SK-N-SH treated with all-trans-retinoic acid at 6 μM for 48 hours (cell line): ENCODE measurements around the gene ERFE.

ENCODE experiments used
- ATAC-seq: fragments of 200-7000 bp; cut with Tn5 transposase; 3 replicates; pipeline ENCODE4 v1.9.1; 2020; ENCODE audit warnings: mild to moderate bottlenecking, moderate library complexity
- BACH2 ChIP-seq: fragments of 250-450 bp; sonication (Bioruptor Pico); IDR thresholded peaks from 2 replicates; pipeline ENCODE4 v1.9.0; 2021; ENCODE audit warnings: mild to moderate bottlenecking, borderline replicate concordance
- CSDC2 ChIP-seq: fragments of 250-450 bp; sonication (Bioruptor Pico); IDR thresholded peaks from 2 replicates; pipeline ENCODE4 v1.5.0; 2020; ENCODE audit warnings: mild to moderate bottlenecking, moderate library complexity
- GLIS3 ChIP-seq: fragments of 250-450 bp; sonication (Bioruptor Pico); IDR thresholded peaks from 2 replicates; pipeline ENCODE4 v1.5.0; 2020; ENCODE audit warnings: mild to moderate bottlenecking, moderate library complexity
- ISL1 ChIP-seq: fragments of 250-450 bp; sonication (Bioruptor Pico); IDR thresholded peaks from 2 replicates; pipeline ENCODE4 v2.1.2; 2022; ENCODE audit warnings: mild to moderate bottlenecking, moderate library complexity
- PATZ1 ChIP-seq: fragments of 250-450 bp; sonication (Bioruptor Pico); IDR thresholded peaks from 2 replicates; pipeline ENCODE4 v1.8.0; 2020; ENCODE audit warnings: mild to moderate bottlenecking, moderate library complexity, borderline replicate concordance
- POU6F1 ChIP-seq: fragments of 250-450 bp; sonication (Bioruptor Pico); IDR thresholded peaks from 2 replicates; pipeline ENCODE4 v1.8.0; 2021; ENCODE audit warnings: low read depth, mild to moderate bottlenecking, moderate library complexity, borderline replicate concordance
- PPARA ChIP-seq: fragments of 250-450 bp; sonication (Bioruptor Pico); IDR thresholded peaks from 2 replicates; pipeline ENCODE4 v1.5.0; 2020; ENCODE audit warnings: mild to moderate bottlenecking, borderline replicate concordance
- RARB ChIP-seq: fragments of 250-450 bp; sonication (Bioruptor Pico); IDR thresholded peaks from 2 replicates; pipeline ENCODE4 v1.8.0; 2021; ENCODE audit warnings: mild to moderate bottlenecking, moderate library complexity
- SNAI2 ChIP-seq: fragments of 250-450 bp; sonication (Bioruptor Pico); IDR thresholded peaks from 2 replicates; pipeline ENCODE4 v1.5.0; 2020; ENCODE audit warnings: mild to moderate bottlenecking, moderate library complexity
- ZC3H10 ChIP-seq: fragments of 250-450 bp; sonication (Bioruptor Pico); IDR thresholded peaks from 2 replicates; pipeline ENCODE4 v1.5.1; 2021; ENCODE audit warnings: mild to moderate bottlenecking, moderate library complexity
- ZFP3 ChIP-seq: fragments of 250-450 bp; sonication (Bioruptor Pico); IDR thresholded peaks from 2 replicates; pipeline ENCODE4 v1.5.0; 2020; ENCODE audit warnings: mild to moderate bottlenecking, moderate library complexity
- ZFP30 ChIP-seq: fragments of 450-650 bp; formaldehyde crosslinking; IDR thresholded peaks from 2 replicates; pipeline ENCODE4 v1.5.0; 2022; ENCODE audit warnings: mild to moderate bottlenecking, moderate library complexity
- ZNF565 ChIP-seq: fragments of 450-650 bp; formaldehyde crosslinking; conservative IDR thresholded peaks from 2 replicates; pipeline ENCODE4 v1.5.0; 2020; ENCODE audit warnings: low read depth, mild to moderate bottlenecking, moderate library complexity
- ZNF70 ChIP-seq: fragments of 450-650 bp; formaldehyde crosslinking; IDR thresholded peaks from 2 replicates; pipeline ENCODE4 v1.5.0; 2020; ENCODE audit warnings: mild to moderate bottlenecking, moderate library complexity
- ZNF8 ChIP-seq: fragments of 450-650 bp; formaldehyde crosslinking; IDR thresholded peaks from 2 replicates; pipeline ENCODE4 v1.5.0; 2020; ENCODE audit warnings: mild to moderate bottlenecking, moderate library complexity
- TF ChIP-seq, protein P1 (sequence below): fragments of 250-450 bp; sonication (Bioruptor Pico); IDR thresholded peaks from 2 replicates; pipeline ENCODE4 v1.5.1; 2020; ENCODE audit warnings: low read depth, mild to moderate bottlenecking, moderate library complexity
- TF ChIP-seq, protein P2 (sequence below): fragments of 250-450 bp; sonication (Bioruptor Pico); IDR thresholded peaks from 2 replicates; pipeline ENCODE4 v1.5.1; 2021; ENCODE audit warnings: mild to moderate bottlenecking, moderate library complexity
- TF ChIP-seq, protein P3 (sequence below): fragments of 250-450 bp; sonication (Bioruptor Pico); IDR thresholded peaks from 2 replicates; pipeline ENCODE4 v1.5.0; 2020; ENCODE audit warnings: mild to moderate bottlenecking, moderate library complexity

ERFE gene

DNA sequence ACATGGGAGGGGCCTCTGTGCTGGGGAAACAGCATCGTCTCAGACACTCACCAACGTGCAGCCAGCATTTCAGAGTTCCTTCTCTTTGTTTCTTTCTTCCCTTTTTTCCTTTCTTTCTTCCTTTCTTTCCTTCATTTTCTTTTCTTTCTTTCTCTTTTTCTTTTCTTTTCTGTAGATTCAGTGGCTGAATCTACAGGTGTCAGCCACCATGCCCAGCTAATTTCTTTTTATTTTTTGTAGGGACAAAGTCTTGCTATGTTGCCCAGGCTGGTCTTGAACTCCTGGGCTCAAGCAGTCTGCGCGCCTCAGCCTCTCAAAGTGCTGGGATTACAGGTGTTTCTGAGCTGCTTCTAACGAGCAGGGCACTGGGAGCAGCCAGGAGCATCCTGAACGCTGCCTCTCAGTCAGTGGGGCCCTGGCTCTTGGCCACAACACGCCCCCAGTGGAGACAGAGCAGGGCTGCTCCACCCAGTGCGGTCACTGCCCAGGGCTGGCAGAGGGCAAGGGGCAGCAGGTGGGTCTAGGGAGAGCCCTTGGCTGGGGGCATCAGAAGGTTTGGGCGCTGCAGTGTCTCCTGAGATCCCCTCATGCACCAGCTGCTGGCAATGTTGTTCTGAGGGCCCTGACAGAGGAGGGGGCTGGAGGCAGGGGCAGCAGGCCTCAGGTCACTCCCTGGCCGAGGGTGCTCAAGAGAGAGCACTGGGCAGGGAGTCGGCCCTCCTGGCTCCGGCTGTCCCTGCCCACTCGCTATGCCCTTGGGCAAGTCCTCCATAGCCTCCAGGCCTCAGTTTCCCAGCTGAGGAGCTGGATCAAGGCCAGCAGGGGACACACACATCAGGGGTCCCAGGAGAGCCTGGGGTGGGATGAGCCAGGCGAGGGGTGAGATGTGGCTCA is 25.0 kb upstream of the ERFE start (continued):
- no peak for TF ChIP-seq POU6F1 (CRISPR knock-in tag)
- no peak for TF ChIP-seq ZC3H10 (CRISPR knock-in tag)
- no peak for TF ChIP-seq ZNF565 (CRISPR knock-in tag)
- TF ChIP-seq GLIS3 (CRISPR knock-in tag), result no peak

DNA sequence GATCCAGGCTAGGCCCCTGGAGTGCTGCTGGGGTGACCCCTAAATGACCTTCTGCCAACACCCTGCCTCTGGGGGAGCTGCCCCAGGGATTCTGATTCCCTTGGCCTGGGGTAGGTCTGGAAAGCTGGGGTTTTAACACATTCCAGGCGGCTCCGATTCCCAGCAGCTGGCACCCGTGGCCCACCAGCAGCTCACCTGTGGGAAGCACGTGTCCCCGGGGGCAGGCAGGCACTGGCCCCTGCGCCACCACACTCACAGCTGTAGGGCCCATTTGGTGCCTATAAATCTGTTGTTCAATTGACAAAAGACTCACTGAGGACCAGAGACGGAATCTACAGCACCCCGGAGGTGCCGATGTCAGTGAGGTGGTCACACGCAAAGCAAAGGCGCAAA is 24.4 kb upstream of the ERFE start:
- no peak for ATAC-seq
- TF ChIP-seq POU6F1 (CRISPR knock-in tag) (no peak), RARB (CRISPR knock-in tag) (no peak), ZNF565 (CRISPR knock-in tag) (no peak), ZFP3 (CRISPR knock-in tag) (no peak), ZC3H10 (CRISPR knock-in tag) (no peak), PPARA (CRISPR knock-in tag) (no peak), ISL1 (no peak), CSDC2 (CRISPR knock-in tag) (no peak), SNAI2 (no peak), GLIS3 (CRISPR knock-in tag) (no peak), BACH2 (CRISPR knock-in tag) (no peak), ZNF70 (CRISPR knock-in tag) (no peak), ZNF8 (CRISPR knock-in tag) (no peak), PATZ1 (CRISPR knock-in tag) (no peak)
- TF ChIP-seq, protein P1, sequence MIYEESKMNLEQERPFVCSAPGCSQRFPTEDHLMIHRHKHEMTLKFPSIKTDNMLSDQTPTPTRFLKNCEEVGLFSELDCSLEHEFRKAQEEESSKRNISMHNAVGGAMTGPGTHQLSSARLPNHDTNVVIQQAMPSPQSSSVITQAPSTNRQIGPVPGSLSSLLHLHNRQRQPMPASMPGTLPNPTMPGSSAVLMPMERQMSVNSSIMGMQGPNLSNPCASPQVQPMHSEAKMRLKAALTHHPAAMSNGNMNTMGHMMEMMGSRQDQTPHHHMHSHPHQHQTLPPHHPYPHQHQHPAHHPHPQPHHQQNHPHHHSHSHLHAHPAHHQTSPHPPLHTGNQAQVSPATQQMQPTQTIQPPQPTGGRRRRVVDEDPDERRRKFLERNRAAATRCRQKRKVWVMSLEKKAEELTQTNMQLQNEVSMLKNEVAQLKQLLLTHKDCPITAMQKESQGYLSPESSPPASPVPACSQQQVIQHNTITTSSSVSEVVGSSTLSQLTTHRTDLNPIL, result no peak
- TF ChIP-seq, protein P2, sequence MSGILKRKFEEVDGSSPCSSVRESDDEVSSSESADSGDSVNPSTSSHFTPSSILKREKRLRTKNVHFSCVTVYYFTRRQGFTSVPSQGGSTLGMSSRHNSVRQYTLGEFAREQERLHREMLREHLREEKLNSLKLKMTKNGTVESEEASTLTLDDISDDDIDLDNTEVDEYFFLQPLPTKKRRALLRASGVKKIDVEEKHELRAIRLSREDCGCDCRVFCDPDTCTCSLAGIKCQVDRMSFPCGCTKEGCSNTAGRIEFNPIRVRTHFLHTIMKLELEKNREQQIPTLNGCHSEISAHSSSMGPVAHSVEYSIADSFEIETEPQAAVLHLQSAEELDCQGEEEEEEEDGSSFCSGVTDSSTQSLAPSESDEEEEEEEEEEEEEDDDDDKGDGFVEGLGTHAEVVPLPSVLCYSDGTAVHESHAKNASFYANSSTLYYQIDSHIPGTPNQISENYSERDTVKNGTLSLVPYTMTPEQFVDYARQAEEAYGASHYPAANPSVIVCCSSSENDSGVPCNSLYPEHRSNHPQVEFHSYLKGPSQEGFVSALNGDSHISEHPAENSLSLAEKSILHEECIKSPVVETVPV (CRISPR knock-in tag), result no peak
- TF ChIP-seq, protein P3, sequence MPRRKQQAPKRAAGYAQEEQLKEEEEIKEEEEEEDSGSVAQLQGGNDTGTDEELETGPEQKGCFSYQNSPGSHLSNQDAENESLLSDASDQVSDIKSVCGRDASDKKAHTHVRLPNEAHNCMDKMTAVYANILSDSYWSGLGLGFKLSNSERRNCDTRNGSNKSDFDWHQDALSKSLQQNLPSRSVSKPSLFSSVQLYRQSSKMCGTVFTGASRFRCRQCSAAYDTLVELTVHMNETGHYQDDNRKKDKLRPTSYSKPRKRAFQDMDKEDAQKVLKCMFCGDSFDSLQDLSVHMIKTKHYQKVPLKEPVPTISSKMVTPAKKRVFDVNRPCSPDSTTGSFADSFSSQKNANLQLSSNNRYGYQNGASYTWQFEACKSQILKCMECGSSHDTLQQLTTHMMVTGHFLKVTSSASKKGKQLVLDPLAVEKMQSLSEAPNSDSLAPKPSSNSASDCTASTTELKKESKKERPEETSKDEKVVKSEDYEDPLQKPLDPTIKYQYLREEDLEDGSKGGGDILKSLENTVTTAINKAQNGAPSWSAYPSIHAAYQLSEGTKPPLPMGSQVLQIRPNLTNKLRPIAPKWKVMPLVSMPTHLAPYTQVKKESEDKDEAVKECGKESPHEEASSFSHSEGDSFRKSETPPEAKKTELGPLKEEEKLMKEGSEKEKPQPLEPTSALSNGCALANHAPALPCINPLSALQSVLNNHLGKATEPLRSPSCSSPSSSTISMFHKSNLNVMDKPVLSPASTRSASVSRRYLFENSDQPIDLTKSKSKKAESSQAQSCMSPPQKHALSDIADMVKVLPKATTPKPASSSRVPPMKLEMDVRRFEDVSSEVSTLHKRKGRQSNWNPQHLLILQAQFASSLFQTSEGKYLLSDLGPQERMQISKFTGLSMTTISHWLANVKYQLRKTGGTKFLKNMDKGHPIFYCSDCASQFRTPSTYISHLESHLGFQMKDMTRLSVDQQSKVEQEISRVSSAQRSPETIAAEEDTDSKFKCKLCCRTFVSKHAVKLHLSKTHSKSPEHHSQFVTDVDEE (CRISPR knock-in tag), result no peak
- TF ChIP-seq, all 23 proteins: peak for 0

DNA sequence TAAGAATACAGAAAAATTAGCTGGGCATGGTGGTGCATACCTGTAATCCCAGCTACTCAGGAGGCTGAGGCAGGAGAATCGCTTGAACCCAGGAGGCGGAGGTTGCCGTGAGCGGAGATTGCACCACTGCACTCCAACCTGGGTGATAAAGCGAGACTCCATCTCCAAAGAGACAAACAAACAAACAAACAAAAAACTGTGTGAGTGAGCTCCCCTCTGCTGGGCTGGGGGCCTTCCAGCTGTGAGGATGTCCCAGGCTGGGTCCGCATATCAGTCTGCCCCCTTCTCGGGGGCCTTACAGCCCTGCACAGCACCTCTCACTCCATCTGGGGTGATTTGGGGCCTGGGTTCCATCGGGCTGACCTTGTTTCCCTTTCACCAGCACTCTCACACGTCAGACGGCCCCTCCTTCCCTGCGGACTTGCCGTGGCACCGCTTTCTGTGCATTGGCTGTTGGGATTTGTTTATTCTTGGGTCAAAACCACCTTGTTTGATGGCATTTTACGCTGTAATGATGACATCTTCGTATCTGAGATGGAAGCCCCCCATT is 23.1 kb upstream of the ERFE start:
- ATAC-seq, result no peak
- no peak for TF ChIP-seq ZFP30 (CRISPR knock-in tag)
- TF ChIP-seq PATZ1 (CRISPR knock-in tag), result no peak
